ENCODE data around the gene ANGPTL8.

The ANGPTL8 gene

DNA sequence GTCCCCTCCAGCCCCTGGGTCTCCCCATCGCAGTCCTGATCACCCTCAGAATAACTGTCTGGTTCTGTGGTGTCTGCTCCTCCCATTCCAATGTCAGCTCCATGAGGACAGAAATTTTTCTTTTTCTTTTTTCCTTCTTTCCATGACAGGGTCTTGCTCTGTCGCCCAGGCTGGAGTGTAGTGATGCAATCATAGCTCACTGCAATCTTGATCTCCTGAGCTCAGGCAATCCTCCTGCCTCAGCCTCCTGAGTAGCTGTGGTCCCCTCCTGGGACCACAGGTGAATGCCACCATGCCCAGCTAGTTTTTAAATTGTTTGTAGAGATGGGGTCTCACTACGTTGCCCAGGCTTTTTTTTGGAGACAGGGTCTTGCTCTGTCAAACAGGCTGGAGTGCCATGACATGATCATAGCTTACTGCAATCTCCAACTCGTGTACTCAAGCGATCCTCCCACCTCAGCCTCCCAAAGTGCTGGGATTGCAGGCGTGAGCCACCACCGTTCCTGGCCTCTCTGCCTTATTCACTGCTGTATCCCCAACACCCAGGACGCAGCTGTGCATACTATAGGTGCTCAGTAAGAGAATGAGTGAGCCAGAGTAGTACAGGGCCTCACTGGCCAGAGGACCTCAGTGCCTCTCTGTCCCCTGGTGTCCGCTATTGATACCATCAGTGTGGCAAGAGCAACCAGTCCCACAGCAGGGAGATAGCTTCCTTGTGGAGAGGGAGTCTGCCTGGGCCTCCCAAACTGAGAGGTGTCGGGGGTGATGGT lies 28.1 kb downstream of the ANGPTL8 start:
- no peak for DNase-seq
- Histone ChIP-seq H3K36me3 (replicated peaks) (no peaks in the 10 kb centered on the region), H3K27ac (no peak overlapping the region), H3K27me3 (replicated peaks) (no peaks in the 10 kb centered on the region), H3K4me3 (ENCODE audit: low read depth, low read length) (no peak overlapping the region)
- in situ Hi-C loops (cut with HindIII; ENCODE audit: low pct_ligation_motif_present, low sequenced_read_pairs) = no loop called here
- TF ChIP-seq, protein P1, sequence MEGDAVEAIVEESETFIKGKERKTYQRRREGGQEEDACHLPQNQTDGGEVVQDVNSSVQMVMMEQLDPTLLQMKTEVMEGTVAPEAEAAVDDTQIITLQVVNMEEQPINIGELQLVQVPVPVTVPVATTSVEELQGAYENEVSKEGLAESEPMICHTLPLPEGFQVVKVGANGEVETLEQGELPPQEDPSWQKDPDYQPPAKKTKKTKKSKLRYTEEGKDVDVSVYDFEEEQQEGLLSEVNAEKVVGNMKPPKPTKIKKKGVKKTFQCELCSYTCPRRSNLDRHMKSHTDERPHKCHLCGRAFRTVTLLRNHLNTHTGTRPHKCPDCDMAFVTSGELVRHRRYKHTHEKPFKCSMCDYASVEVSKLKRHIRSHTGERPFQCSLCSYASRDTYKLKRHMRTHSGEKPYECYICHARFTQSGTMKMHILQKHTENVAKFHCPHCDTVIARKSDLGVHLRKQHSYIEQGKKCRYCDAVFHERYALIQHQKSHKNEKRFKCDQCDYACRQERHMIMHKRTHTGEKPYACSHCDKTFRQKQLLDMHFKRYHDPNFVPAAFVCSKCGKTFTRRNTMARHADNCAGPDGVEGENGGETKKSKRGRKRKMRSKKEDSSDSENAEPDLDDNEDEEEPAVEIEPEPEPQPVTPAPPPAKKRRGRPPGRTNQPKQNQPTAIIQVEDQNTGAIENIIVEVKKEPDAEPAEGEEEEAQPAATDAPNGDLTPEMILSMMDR (IDR thresholded peaks at IDR 0.05; ENCODE audit: low read depth, low read length, missing control alignments) = no peak

GRCh38 chr19:11268783-11269267 lies 29.4 kb downstream of the ANGPTL8 start:
- Histone ChIP-seq H3K27me3 (replicated peaks) (no peaks in the 10 kb centered on the region), H3K4me3 (ENCODE audit: low read depth, low read length) (no peak overlapping the region), H3K36me3 (replicated peaks) (no peaks in the 10 kb centered on the region), H3K27ac (peak overlapping the region; percentile 66)
- in situ Hi-C loops (cut with HindIII; ENCODE audit: low pct_ligation_motif_present, low sequenced_read_pairs) = no loop called here
- TF ChIP-seq, protein P1 (IDR thresholded peaks at IDR 0.05; ENCODE audit: low read depth, low read length, missing control alignments) = no peak
- peak; percentile 82 for DNase-seq

DNA sequence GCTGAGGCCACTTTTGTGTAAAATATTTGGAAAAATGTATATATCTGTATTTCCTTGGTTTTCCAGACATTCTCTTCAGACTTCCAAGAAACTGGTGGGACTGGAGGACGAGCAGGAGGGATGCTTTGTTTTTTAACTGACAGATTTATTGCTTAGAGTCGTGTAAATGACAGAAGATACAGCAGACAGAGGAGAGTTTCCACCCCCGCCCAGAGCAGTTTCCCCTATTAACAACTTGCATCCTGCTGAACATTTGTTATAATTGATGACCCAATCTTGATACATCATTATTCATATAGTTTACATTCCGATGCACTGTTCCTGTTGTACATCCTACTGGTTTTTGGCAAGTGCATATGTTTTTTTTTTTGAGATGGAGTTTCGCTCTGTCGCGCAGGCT lies 30.0 kb downstream of the ANGPTL8 start:
- Histone ChIP-seq H3K36me3 (replicated peaks) (no peaks in the 10 kb centered on the region), H3K4me3 (ENCODE audit: low read depth, low read length) (no peak overlapping the region), H3K27me3 (replicated peaks) (no peaks in the 10 kb centered on the region), H3K27ac (peak overlapping the region; percentile 66)
- TF ChIP-seq, protein P1 (IDR thresholded peaks at IDR 0.05; ENCODE audit: low read depth, low read length, missing control alignments) = no peak
- in situ Hi-C loops (cut with HindIII; ENCODE audit: low pct_ligation_motif_present, low sequenced_read_pairs) = no loop called here
- no peak for DNase-seq

DNA sequence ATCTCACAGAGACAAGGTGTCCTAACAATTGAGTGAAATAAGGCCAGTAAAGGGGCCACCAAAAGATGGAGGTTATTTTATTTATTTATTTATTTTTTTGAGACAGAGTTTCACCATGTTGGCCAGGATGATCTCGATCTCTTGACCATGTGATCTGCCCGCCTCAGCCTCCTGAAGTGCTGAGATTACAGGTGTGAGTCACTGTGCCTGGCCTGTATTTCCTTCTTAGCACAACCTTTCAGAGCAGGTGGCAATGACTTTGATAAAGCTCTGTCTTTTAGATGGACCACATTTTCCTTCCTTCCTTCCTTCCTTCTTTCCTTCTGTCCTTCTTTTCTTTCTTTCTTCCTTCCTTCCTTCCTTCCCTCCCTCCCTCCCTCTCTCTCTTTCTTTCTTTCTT lies 33.9 kb downstream of the ANGPTL8 start:
- no peak overlapping the region for H3K27ac ChIP-seq
- no peak overlapping the region for H3K4me3 ChIP-seq (ENCODE audit: low read depth, low read length)
- TF ChIP-seq, protein P1 (IDR thresholded peaks at IDR 0.05; ENCODE audit: low read depth, low read length, missing control alignments) = no peak
- H3K27me3 ChIP-seq (replicated peaks) = no peaks in the 10 kb centered on the region
- DNase-seq = no peak
- no peaks in the 10 kb centered on the region for H3K36me3 ChIP-seq (replicated peaks)
- in situ Hi-C loops (cut with HindIII; ENCODE audit: low pct_ligation_motif_present, low sequenced_read_pairs) = no loop called here

DNA sequence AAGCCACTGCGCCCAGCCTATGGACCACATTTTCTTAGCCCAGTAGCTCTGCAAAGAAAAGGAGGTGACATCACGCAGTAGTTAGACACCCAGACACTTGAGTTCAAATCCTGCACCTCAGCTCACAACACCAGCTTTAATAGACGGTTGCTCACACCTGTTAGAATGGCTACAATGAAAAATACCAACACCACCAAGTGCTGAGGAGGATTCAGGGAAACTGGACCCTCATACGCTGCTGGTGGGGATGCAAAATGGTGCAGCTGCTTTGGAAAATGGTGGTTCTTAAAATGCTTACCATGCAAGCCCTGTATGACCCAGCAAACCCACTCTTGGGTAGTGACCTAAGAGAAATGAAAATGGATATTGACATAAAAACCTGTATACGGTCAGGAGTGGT lies 34.6 kb downstream of the ANGPTL8 start:
- in situ Hi-C loops (cut with HindIII; ENCODE audit: low pct_ligation_motif_present, low sequenced_read_pairs) = no loop called here
- H3K4me3 ChIP-seq (ENCODE audit: low read depth, low read length) = no peak overlapping the region
- H3K27ac ChIP-seq = no peak overlapping the region
- TF ChIP-seq, protein P1 (IDR thresholded peaks at IDR 0.05; ENCODE audit: low read depth, low read length, missing control alignments) = no peak
- H3K36me3 ChIP-seq (replicated peaks) = no peaks in the 10 kb centered on the region
- DNase-seq = no peak
- no peaks in the 10 kb centered on the region for H3K27me3 ChIP-seq (replicated peaks)
